ENCODE data around the gene RANBP1.

The RANBP1 gene

GRCh38 chr22:20176421-20177085 is 60.6 kb downstream of the RANBP1 start:
- DNase-seq, result no peak

All from GDM1 (cell line).